Thyroid gland (tissue), 4 donors: Measurements from ENCODE around the gene CAMKMT. TPM values are rescaled to one million over a fixed set of nuclear protein-coding genes. Genes with fewer than 3 reads are reported as not detected.

ENCODE experiments used
- DNase-seq, 2 donors: peaks; one replicate each; pipeline ENCODE4 v3.0.0-alpha.2; 2019
- H3K27ac ChIP-seq, 3 donors: fragments of 200-600 bp; sonication (generic); 1 replicate in 2 of 3; 2 replicates in 1 of 3; pipeline ENCODE4 v1.5.1; 2016 to 2019; ENCODE audit warnings: mild to moderate bottlenecking in 1 of 3, moderate library complexity in 1 of 3
- H3K27me3 ChIP-seq: fragments of 200-600 bp; sonication (generic); one replicate; pipeline ENCODE4 v1.5.1; 2019
- H3K36me3 ChIP-seq, 2 donors: fragments of 200-600 bp; sonication (generic); one replicate each; pipeline ENCODE4 v1.5.1; 2016 to 2019
- H3K4me1 ChIP-seq, 2 donors: fragments of 200-600 bp; sonication (generic); one replicate each; pipeline ENCODE4 v1.5.1; 2017 to 2019
- H3K4me3 ChIP-seq, 3 donors: fragments of 200-600 bp; sonication (generic); replicated peaks in 1 of 3; 1 replicate in 2 of 3; 2 replicates in 1 of 3; pipeline ENCODE4 v1.5.1; 2016; ENCODE audit warnings: mild to moderate bottlenecking in 1 of 3
- H3K9me3 ChIP-seq: fragments of 200-600 bp; sonication (generic); one replicate; pipeline ENCODE4 v1.5.1; 2017
- POLR2A ChIP-seq, 2 donors: fragments of 450-650 bp; IDR thresholded peaks; one replicate each; pipeline ENCODE4 v1.6.1; 2017; ENCODE audit warnings: antibody characterized with exemption in 2 of 2, mild to moderate bottlenecking in 2 of 2, moderate library complexity in 1 of 2
- WGBS, 2 donors: methylation state at CpG; one replicate each; pipeline ENCODE4 v1.1.5; 2017; 5-methylcytosine and 5-hydroxymethylcytosine counted together
- intact Hi-C: fragments of 100-400 bp; cut with DNase I; formaldehyde crosslinking; loops from one replicate; pipeline ENCODE4 v1.15.1; 2023
- total RNA-seq, 4 donors: library from RNA; depleted of rRNA; stranded (reverse); fragments of >200 nt; gene quantifications; one replicate each; pipeline ENCODE4 v1.2.3, GENCODE V29; 2016
- TF ChIP-seq, protein P1 (sequence below), 6 experiments: fragments of 200-600 bp in 3 of 6; fragments of 450-650 bp in 3 of 6; sonication (generic) in 3 of 6; IDR thresholded peaks; one replicate each; pipeline ENCODE4 v1.5.1; 2016 to 2019; ENCODE audit warnings: antibody characterized with exemption in 6 of 6, mild to moderate bottlenecking in 2 of 6, inconsistent platforms in 1 of 6, moderate library complexity in 1 of 6

Gene CAMKMT
- total RNA-seq, 4 donors from 2014 or later, result 13.5 to 23.7 (median 17.2) TPM

DNA sequence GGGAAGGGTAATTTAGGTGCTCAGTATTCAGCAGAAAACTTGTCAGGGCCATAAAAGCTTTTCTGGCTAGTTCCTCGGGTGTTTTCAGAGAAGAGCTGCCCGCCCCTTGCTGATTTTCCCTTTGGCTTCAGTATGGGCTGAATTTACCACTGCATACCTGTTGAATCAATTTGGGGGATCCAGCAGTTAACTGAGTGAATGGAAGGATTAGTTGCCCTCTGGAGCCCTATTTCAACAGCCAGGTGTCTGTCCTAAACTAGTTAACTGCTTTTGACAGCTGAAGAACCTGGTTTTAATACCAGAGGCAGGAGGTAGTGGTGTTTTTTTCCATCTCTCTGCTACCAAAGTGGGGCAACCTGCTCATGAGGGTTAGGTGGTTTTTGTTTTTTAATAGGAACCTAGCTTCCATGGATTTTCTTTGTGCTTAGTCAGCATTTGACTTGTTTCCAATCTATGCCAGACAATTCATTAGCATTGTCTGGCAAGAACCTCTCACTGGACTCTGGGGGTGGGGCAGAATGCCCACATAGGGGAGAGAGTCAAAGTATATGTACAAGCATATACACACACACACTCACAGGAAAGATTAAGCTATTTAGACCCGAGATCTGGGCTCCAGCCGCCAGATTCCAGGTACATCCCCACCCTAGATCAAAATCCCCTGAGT, 413.2 kb downstream of the CAMKMT start:
- Histone ChIP-seq H3K36me3 (no peaks in the 10 kb centered on the region), H3K27me3 (no peaks in the 10 kb centered on the region), H3K27ac (no peak overlapping the region), H3K4me1 (peaks cover 5 to 9% of the 10 kb centered on the region in 2 donors), H3K9me3 (no peaks in the 10 kb centered on the region), H3K4me3 (no peak overlapping the region)
- DNase-seq, result no peak
- WGBS, 2 donors, result 94 to 98% methylated on average over 4 of the region's 4 CpGs
- TF ChIP-seq POLR2A (IDR thresholded peaks at IDR 0.05), result no peak
- TF ChIP-seq, protein P1, sequence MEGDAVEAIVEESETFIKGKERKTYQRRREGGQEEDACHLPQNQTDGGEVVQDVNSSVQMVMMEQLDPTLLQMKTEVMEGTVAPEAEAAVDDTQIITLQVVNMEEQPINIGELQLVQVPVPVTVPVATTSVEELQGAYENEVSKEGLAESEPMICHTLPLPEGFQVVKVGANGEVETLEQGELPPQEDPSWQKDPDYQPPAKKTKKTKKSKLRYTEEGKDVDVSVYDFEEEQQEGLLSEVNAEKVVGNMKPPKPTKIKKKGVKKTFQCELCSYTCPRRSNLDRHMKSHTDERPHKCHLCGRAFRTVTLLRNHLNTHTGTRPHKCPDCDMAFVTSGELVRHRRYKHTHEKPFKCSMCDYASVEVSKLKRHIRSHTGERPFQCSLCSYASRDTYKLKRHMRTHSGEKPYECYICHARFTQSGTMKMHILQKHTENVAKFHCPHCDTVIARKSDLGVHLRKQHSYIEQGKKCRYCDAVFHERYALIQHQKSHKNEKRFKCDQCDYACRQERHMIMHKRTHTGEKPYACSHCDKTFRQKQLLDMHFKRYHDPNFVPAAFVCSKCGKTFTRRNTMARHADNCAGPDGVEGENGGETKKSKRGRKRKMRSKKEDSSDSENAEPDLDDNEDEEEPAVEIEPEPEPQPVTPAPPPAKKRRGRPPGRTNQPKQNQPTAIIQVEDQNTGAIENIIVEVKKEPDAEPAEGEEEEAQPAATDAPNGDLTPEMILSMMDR (IDR thresholded peaks at IDR 0.05), result no peak
- intact Hi-C loops, result no loop called here

DNA sequence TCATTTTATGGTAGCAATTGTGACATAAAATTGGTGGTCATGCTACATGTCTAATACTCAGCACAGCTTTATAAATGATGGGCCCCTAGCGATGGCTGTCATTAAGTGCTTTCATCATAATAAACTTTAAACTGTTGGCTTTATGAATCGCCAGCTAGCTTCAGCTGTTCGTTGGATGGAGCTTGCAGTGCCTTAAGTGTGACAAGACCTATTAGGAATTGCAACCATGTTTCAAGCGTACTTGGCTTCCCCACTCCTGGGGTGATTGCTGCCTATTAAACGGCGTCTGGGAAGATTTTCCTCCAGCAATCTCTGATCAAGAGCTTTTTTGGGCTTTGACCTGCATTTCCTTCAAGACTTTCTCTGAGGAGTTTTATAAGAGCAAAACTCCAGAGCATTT, 415.3 kb downstream of the CAMKMT start:
- no peak for DNase-seq
- no peaks in the 10 kb centered on the region for H3K36me3 ChIP-seq
- no peak for TF ChIP-seq POLR2A (IDR thresholded peaks at IDR 0.05)
- TF ChIP-seq, protein P1 (IDR thresholded peaks at IDR 0.05), result no peak
- H3K4me3 ChIP-seq, result no peak overlapping the region
- no peaks in the 10 kb centered on the region for H3K9me3 ChIP-seq
- H3K27ac ChIP-seq, result no peak overlapping the region
- 51 to 58% methylated on average over 6 of the region's 6 CpGs for WGBS, 2 donors
- H3K4me1 ChIP-seq, result peaks cover 5 to 9% of the 10 kb centered on the region in 2 donors
- intact Hi-C loops, result no loop called here
- H3K27me3 ChIP-seq, result no peaks in the 10 kb centered on the region

DNA sequence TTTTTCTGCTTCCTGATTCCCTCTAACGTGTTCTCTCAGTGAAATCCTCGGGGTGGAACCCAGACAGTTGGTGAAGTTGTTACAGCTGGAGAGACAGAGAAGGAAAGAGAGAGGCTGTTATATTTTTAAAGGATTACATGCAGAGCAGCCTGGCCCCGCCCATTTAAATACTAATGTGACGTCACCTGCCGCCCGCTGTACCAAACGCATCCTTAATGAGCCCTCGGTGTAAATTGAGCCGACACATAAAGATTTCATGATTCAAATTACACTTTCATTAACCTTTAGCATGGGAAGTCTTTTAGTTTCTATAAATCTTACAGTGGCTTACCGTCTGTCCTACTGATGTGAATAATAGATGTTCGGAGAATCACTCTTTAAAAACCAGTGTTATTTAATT, 415.8 kb downstream of the CAMKMT start:
- 19 to 28% methylated on average over 11 of the region's 11 CpGs for WGBS, 2 donors
- TF ChIP-seq, protein P1 (IDR thresholded peaks at IDR 0.05), result no peak
- TF ChIP-seq POLR2A (IDR thresholded peaks at IDR 0.05), result no peak
- H3K27ac ChIP-seq, result no peak overlapping the region
- peaks cover 5 to 9% of the 10 kb centered on the region in 2 donors for H3K4me1 ChIP-seq
- H3K27me3 ChIP-seq, result no peaks in the 10 kb centered on the region
- H3K9me3 ChIP-seq, result no peaks in the 10 kb centered on the region
- intact Hi-C loops, result no loop called here
- H3K4me3 ChIP-seq, result no peak overlapping the region
- DNase-seq, result no peak
- H3K36me3 ChIP-seq, result no peaks in the 10 kb centered on the region

DNA sequence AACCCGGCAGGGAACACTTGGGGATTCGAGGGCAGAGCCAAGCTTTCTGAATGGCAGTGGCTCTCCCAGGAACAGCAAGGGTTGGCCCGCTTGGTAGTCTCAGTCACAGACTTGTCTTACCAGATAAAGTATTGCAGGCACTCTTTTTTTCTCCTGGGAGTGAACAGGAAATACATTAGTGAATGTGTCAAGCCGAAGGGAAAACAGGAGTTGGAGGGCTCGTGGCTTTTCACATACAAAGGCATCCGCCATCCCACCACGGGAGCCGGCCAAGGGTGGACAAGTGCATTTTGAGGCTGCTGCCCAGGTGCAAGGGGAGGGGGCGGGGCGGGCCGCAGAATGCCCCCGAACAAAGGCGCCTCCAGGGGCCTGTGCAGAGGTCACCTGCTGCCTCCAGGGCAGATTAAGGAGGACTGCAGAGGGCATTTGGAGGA, 416.5 kb downstream of the CAMKMT start:
- no peak for DNase-seq
- peaks cover 5 to 9% of the 10 kb centered on the region in 2 donors for H3K4me1 ChIP-seq
- intact Hi-C loops, result no loop called here
- H3K27me3 ChIP-seq, result no peaks in the 10 kb centered on the region
- no peaks in the 10 kb centered on the region for H3K9me3 ChIP-seq
- H3K27ac ChIP-seq, result no peak overlapping the region
- no peak for TF ChIP-seq POLR2A (IDR thresholded peaks at IDR 0.05)
- TF ChIP-seq, protein P1 (IDR thresholded peaks at IDR 0.05), result no peak
- no peak overlapping the region for H3K4me3 ChIP-seq
- 19 to 32% methylated on average over 11 to 13 of the region's 13 CpGs for WGBS, 2 donors
- no peaks in the 10 kb centered on the region for H3K36me3 ChIP-seq

DNA sequence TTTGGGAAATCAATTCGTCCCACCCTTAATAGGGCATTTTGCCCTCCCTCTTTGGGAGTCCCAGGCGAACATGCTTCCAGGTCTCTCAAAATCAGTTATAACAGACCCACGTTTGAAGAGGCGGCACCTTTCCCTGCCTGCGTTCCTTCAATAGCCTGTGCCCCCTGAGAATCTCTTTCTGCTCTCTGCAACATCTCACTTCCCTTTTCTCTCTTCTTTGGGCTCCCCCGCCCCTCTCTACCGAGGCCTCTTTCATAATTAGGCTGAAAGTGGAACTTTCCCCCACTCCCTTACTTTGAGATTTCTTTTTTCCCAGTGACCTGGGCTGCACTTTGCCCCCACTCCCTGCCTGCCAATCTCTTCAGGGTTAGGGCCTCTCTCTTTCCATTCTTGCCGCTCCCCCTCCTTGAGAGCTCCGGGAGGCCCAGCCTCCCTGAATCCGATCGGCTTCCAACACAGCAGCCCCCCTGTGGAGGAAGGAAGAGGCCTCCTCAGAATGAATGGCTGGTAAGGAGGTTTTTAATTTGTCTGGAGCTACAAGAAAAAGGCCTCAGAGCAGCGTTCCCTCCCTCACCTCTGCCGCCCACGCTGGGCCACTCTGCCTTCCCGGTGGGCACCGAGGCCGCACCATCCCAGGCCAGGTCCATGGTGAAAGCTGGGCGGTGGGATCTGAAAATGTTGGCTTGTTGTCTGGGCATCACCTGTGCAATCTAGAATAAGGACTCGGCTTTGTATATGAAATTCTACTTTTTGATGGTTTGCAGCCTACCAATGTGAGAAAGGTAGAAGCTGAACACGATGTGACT, 417.1 kb downstream of the CAMKMT start:
- TF ChIP-seq, protein P1 (IDR thresholded peaks at IDR 0.05), result no peak
- no peak for TF ChIP-seq POLR2A (IDR thresholded peaks at IDR 0.05)
- Histone ChIP-seq H3K36me3 (no peaks in the 10 kb centered on the region), H3K4me1 (peaks cover 5 to 9% of the 10 kb centered on the region in 2 donors), H3K27ac (no peak overlapping the region), H3K4me3 (no peak overlapping the region), H3K27me3 (no peaks in the 10 kb centered on the region), H3K9me3 (no peaks in the 10 kb centered on the region)
- intact Hi-C loops, result no loop called here
- DNase-seq, result no peak
- 66 to 71% methylated on average over 14 to 20 of the region's 20 CpGs for WGBS, 2 donors
